Tibial nerve (tissue), 4 donors: ENCODE measurements around the gene OR5M8. TPM values are rescaled to one million over a fixed set of nuclear protein-coding genes. Genes with fewer than 3 reads are reported as not detected.

ENCODE experiments used
- DNase-seq, 2 donors: peaks; one replicate each; pipeline ENCODE4 v3.0.0-alpha.2; 2019; ENCODE audit warnings: low spot score in 2 of 2
- H3K27ac ChIP-seq, 4 donors: fragments of 200-600 bp; sonication (generic) in 3 of 4; one replicate each; pipeline ENCODE4 v1.5.1; 2017 to 2019; ENCODE audit warnings: mild to moderate bottlenecking in 1 of 4
- H3K27me3 ChIP-seq, 2 donors: fragments of 200-600 bp; sonication (generic) in 1 of 2; one replicate each; pipeline versions ENCODE4 v1.5.1 to v1.6.0; 2017 to 2019
- H3K36me3 ChIP-seq, 3 donors: fragments of 200-600 bp; sonication (generic); one replicate each; pipeline ENCODE4 v1.5.1; 2018 to 2019
- H3K4me1 ChIP-seq, 4 donors: fragments of 200-600 bp; sonication (generic) in 3 of 4; one replicate each; pipeline ENCODE4 v1.5.1; 2017 to 2019
- H3K4me3 ChIP-seq, 4 donors: fragments of 200-600 bp; sonication (generic) in 3 of 4; one replicate each; pipeline ENCODE4 v1.5.1; 2017 to 2019; ENCODE audit warnings: mild to moderate bottlenecking in 1 of 4, moderate library complexity in 1 of 4
- H3K9me3 ChIP-seq, 4 donors: fragments of 200-600 bp; sonication (generic) in 3 of 4; one replicate each; pipeline ENCODE4 v1.5.1; 2017 to 2019
- CTCF ChIP-seq, 5 experiments: fragments of 200-600 bp in 3 of 5; fragments of 450-650 bp in 2 of 5; sonication (generic) in 3 of 5; IDR thresholded peaks; one replicate each; pipeline ENCODE4 v1.5.1; 2016 to 2019; ENCODE audit warnings: antibody characterized with exemption in 5 of 5, mild to moderate bottlenecking in 3 of 5, moderate library complexity in 2 of 5
- EP300 ChIP-seq, 2 donors: sonication (generic); formaldehyde crosslinking; IDR thresholded peaks; one replicate each; pipeline ENCODE4 v1.6.1; 2017; ENCODE audit warnings: antibody characterized with exemption in 2 of 2, mild to moderate bottlenecking in 1 of 2
- POLR2A ChIP-seq, 2 donors: fragments of 450-650 bp; IDR thresholded peaks; one replicate each; pipeline ENCODE4 v1.6.1; 2017; ENCODE audit warnings: antibody characterized with exemption in 2 of 2, mild to moderate bottlenecking in 2 of 2, moderate library complexity in 2 of 2
- WGBS, 2 donors: methylation state at CpG; one replicate each; pipeline ENCODE4 v1.1.5; 2018; 5-methylcytosine and 5-hydroxymethylcytosine counted together
- total RNA-seq, 4 donors: library from RNA; depleted of rRNA; stranded (reverse); fragments of >200 nt; gene quantifications; one replicate each; pipeline ENCODE4 v1.1.0, GENCODE V29; 2016

Gene OR5M8
- total RNA-seq, 4 donors from 2014 or later = not detected

GRCh38 chr11:56509439-56509838 lies 18.3 kb upstream of the OR5M8 start:
- Histone ChIP-seq H3K4me1 (no peaks in the 10 kb centered on the region), H3K36me3 (no peaks in the 10 kb centered on the region), H3K4me3 (no peak overlapping the region), H3K27me3 (no peaks in the 10 kb centered on the region), H3K9me3 (no peaks in the 10 kb centered on the region), H3K27ac (no peak overlapping the region)
- TF ChIP-seq CTCF (IDR thresholded peaks at IDR 0.05) (no peak), POLR2A (IDR thresholded peaks at IDR 0.05) (no peak)
- WGBS, 2 donors = 91 to 100% methylated on average over 1 of the region's 1 CpG
- DNase-seq = no peak

- WGBS, 2 donors = 96 to 98% methylated on average over 9 to 22 of the region's 28 CpGs
- Histone ChIP-seq H3K4me1 (no peaks in the 10 kb centered on the region), H3K27me3 (no peaks in the 10 kb centered on the region), H3K27ac (no peak overlapping the region), H3K36me3 (no peaks in the 10 kb centered on the region), H3K9me3 (peaks cover 0 to 8% (median 0%) of the 10 kb centered on the region in 4 donors), H3K4me3 (no peak overlapping the region)
- TF ChIP-seq POLR2A (IDR thresholded peaks at IDR 0.05) (no peak), CTCF (IDR thresholded peaks at IDR 0.05) (no peak), EP300 (IDR thresholded peaks at IDR 0.05) (no peak)
- DNase-seq = no peak
These were observed 5.8 kb upstream of the OR5M8 start for GRCh38 chr11:56497010-56497409.

- no peak for DNase-seq
- Histone ChIP-seq H3K4me3 (no peak overlapping the region), H3K27me3 (no peaks in the 10 kb centered on the region), H3K9me3 (peaks cover 0 to 8% (median 0%) of the 10 kb centered on the region in 4 donors), H3K4me1 (no peaks in the 10 kb centered on the region), H3K36me3 (no peaks in the 10 kb centered on the region), H3K27ac (no peak overlapping the region)
- TF ChIP-seq CTCF (IDR thresholded peaks at IDR 0.05) (no peak), EP300 (IDR thresholded peaks at IDR 0.05) (no peak), POLR2A (IDR thresholded peaks at IDR 0.05) (no peak)
- 82 to 85% methylated on average over 2 of the region's 2 CpGs for WGBS, 2 donors
These were observed 3.9 kb upstream of the OR5M8 start for GRCh38 chr11:56495117-56495516.

DNA sequence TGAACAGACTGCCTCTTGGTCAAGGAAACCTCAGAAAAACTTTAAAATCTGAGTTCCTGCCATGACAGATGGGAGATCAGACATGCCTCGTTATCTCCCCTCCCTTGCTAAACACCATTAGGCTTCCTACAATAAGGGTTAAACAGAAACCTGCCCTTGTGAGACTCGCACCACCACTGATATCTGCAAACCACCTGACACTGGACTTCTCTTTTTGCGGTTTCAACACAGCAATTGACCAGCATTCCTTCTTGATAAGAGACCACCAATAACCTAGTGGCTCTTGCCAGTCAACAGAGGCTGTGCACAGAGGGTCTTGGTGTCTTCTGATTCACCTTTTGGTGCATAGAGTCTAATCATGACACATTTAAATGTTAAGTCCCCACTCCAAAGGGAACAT lies 4.4 kb downstream of the OR5M8 start:
- TF ChIP-seq CTCF (IDR thresholded peaks at IDR 0.05) = no peak
- TF ChIP-seq POLR2A (IDR thresholded peaks at IDR 0.05) = no peak
- TF ChIP-seq EP300 (IDR thresholded peaks at IDR 0.05) = no peak
- WGBS, 2 donors = 75 to 77% methylated on average over 3 of the region's 3 CpGs
- H3K36me3 ChIP-seq = no peaks in the 10 kb centered on the region
- peaks cover 0 to 2% (median 0%) of the 10 kb centered on the region in 4 donors for H3K9me3 ChIP-seq
- H3K27ac ChIP-seq = no peak overlapping the region
- H3K27me3 ChIP-seq = no peaks in the 10 kb centered on the region
- H3K4me1 ChIP-seq = no peaks in the 10 kb centered on the region
- DNase-seq = no peak
- no peak overlapping the region for H3K4me3 ChIP-seq

- no peaks in the 10 kb centered on the region for H3K36me3 ChIP-seq
- no peak for TF ChIP-seq EP300 (IDR thresholded peaks at IDR 0.05)
These were observed 16.4 kb downstream of the OR5M8 start for GRCh38 chr11:56474729-56475235.

DNA sequence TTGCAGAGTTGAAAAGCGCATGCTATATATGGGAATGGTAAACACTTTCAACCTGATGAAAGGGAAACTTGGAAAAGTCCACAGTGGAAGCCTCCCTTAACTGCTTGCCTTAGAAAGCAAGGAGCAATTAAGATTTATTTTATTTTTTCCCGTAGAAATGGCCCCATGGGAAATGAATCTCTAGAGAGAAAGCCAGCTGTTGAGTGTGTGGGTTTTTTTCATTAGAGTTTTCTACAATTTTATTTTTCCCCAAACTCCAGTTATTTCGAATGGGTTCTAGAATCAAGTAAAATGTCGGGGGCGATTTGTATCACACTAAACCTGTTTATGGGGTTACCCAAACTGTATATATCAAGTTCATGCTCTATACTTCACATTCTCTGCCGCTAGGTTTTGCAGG lies 17.9 kb downstream of the OR5M8 start, which contains the start of gene OR5M3:
OR5M3 (minus strand) TSS at position 101 of the 400 bp plus-strand sequence. CDS start 2,855 bp downstream, outside the sequence.
- H3K4me3 ChIP-seq = no peak within 1 kb of the TSS
- 83% methylated on average over 6 of the region's 6 CpGs for WGBS, 2 donors
- no peak within 1 kb of the TSS for H3K27ac ChIP-seq
- no peaks in the 10 kb centered on the region for H3K4me1 ChIP-seq
- no peaks in the 10 kb centered on the region for H3K9me3 ChIP-seq
- H3K27me3 ChIP-seq = no peaks in the 10 kb centered on the region
- no peak for DNase-seq
- TF ChIP-seq POLR2A (IDR thresholded peaks at IDR 0.05) (no peak), CTCF (IDR thresholded peaks at IDR 0.05) (no peak), EP300 (IDR thresholded peaks at IDR 0.05) (no peak)
- H3K36me3 ChIP-seq = no peaks in the 10 kb centered on the region

More at GRCh38 chr11:56474729-56475235, 16.4 kb downstream of the OR5M8 start:
- Histone ChIP-seq H3K4me3 (no peak overlapping the region), H3K27ac (no peak overlapping the region), H3K9me3 (no peaks in the 10 kb centered on the region), H3K4me1 (no peaks in the 10 kb centered on the region), H3K27me3 (no peaks in the 10 kb centered on the region)
- no peak for DNase-seq
- 70 to 76% methylated on average over 1 of the region's 1 CpG for whole genome bisulfite sequencing, 2 donors
